ENCODE results near the gene NRL.

- no peak for TF ChIP-seq POLR2A (IDR thresholded peaks at IDR 0.05)
- TF ChIP-seq, protein P1, sequence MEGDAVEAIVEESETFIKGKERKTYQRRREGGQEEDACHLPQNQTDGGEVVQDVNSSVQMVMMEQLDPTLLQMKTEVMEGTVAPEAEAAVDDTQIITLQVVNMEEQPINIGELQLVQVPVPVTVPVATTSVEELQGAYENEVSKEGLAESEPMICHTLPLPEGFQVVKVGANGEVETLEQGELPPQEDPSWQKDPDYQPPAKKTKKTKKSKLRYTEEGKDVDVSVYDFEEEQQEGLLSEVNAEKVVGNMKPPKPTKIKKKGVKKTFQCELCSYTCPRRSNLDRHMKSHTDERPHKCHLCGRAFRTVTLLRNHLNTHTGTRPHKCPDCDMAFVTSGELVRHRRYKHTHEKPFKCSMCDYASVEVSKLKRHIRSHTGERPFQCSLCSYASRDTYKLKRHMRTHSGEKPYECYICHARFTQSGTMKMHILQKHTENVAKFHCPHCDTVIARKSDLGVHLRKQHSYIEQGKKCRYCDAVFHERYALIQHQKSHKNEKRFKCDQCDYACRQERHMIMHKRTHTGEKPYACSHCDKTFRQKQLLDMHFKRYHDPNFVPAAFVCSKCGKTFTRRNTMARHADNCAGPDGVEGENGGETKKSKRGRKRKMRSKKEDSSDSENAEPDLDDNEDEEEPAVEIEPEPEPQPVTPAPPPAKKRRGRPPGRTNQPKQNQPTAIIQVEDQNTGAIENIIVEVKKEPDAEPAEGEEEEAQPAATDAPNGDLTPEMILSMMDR (IDR thresholded peaks at IDR 0.05): no peak
Observed at GRCh38 chr14:24137529-24138395, 23.0 kb upstream of the NRL start.
